HL-60 (cell line): ENCODE data around the gene ZNF667.

Source experiments
- POLR2AphosphoS5 ChIP-seq: IDR thresholded peaks from 2 replicates; pipeline ENCODE4 v1.6.1; 2012; ENCODE audit warnings: low read depth
- REST ChIP-seq: IDR thresholded peaks from 2 replicates; pipeline ENCODE4 v1.6.1; 2012; ENCODE audit warnings: low read depth; ENCODE audit not compliant: insufficient replicate concordance
- TF ChIP-seq, protein P1 (sequence below): IDR thresholded peaks from one replicate; pipeline ENCODE4 v1.5.1; 2011; ENCODE audit warnings: low read length, control low read depth, inconsistent platforms; ENCODE audit not compliant: insufficient read depth

DNA sequence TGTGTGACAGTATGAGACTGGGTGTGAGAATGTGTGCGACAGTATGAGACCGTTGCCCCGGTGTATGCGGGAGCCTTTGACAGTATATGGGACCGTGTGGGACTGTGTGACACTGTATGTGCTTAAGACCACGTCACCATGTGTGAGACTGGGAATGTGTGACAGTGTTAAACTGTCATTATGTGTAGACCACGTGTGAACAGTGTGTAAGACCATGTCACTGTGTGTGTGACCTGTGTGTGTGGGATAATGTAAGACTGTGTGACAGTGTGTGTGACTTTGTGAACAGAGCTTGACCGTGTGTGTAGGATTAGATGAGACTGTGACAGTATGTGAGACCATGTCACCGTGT is 72.5 kb downstream of the ZNF667 start:
- TF ChIP-seq, protein P1, sequence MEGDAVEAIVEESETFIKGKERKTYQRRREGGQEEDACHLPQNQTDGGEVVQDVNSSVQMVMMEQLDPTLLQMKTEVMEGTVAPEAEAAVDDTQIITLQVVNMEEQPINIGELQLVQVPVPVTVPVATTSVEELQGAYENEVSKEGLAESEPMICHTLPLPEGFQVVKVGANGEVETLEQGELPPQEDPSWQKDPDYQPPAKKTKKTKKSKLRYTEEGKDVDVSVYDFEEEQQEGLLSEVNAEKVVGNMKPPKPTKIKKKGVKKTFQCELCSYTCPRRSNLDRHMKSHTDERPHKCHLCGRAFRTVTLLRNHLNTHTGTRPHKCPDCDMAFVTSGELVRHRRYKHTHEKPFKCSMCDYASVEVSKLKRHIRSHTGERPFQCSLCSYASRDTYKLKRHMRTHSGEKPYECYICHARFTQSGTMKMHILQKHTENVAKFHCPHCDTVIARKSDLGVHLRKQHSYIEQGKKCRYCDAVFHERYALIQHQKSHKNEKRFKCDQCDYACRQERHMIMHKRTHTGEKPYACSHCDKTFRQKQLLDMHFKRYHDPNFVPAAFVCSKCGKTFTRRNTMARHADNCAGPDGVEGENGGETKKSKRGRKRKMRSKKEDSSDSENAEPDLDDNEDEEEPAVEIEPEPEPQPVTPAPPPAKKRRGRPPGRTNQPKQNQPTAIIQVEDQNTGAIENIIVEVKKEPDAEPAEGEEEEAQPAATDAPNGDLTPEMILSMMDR: no peak
- TF ChIP-seq POLR2AphosphoS5 (no peak), REST (no peak)
